HepG2 (cell line): ENCODE results near the gene KIF1C. TPM values are rescaled to one million over a fixed set of nuclear protein-coding genes. Genes with fewer than 3 reads are reported as not detected.

Source experiments
- ATF7-NPFF ChIP-seq: sonication (generic); formaldehyde crosslinking; IDR thresholded peaks from 2 replicates; pipeline ENCODE4 v1.8.1; 2023; ENCODE audit warnings: mild to moderate bottlenecking, low read depth, missing genetic modification reagents, moderate library complexity
- EEA1 ChIP-seq: sonication (generic); formaldehyde crosslinking; IDR thresholded peaks from 2 replicates; pipeline ENCODE4 v1.5.1; 2020; ENCODE audit warnings: mild to moderate bottlenecking, missing genetic modification reagents, borderline replicate concordance
- FOXK1 ChIP-seq: sonication (generic); formaldehyde crosslinking; IDR thresholded peaks from 2 replicates; pipeline ENCODE4 v1.4.0; 2020; ENCODE audit warnings: low read depth, missing genetic modification reagents, borderline replicate concordance
- GATA4 ChIP-seq: sonication (generic); IDR thresholded peaks from 2 replicates; pipeline ENCODE4 v1.6.1; 2016; ENCODE audit warnings: antibody characterized with exemption, low read depth, borderline replicate concordance
- HOXA5 ChIP-seq: sonication (generic); formaldehyde crosslinking; IDR thresholded peaks from 2 replicates; pipeline ENCODE4 v1.4.0; 2020; ENCODE audit warnings: missing genetic modification reagents
- MIXL1 ChIP-seq: IDR thresholded peaks from 2 replicates; pipeline ENCODE4 v1.6.1; 2016
- NFRKB ChIP-seq: fragments of 450-650 bp; IDR thresholded peaks from 2 replicates; pipeline ENCODE4 v1.6.1; 2017
- ZEB1 ChIP-seq: IDR thresholded peaks from 2 replicates; pipeline ENCODE4 v1.6.1; 2012; ENCODE audit warnings: mild to moderate bottlenecking, low read depth, inconsistent platforms; ENCODE audit not compliant: insufficient replicate concordance
- ZNF20 ChIP-seq: sonication (generic); formaldehyde crosslinking; IDR thresholded peaks from 2 replicates; pipeline ENCODE4 v1.4.0; 2020; ENCODE audit warnings: mild to moderate bottlenecking, moderate library complexity, missing genetic modification reagents
- ZNF556 ChIP-seq: sonication (generic); formaldehyde crosslinking; IDR thresholded peaks from 2 replicates; pipeline ENCODE4 v1.4.0; 2020; ENCODE audit warnings: mild to moderate bottlenecking, missing genetic modification reagents, borderline replicate concordance
- ZNF605 ChIP-seq: sonication (generic); formaldehyde crosslinking; IDR thresholded peaks from 2 replicates; pipeline ENCODE4 v1.8.0; 2022; ENCODE audit warnings: mild to moderate bottlenecking, missing genetic modification reagents
- ZNF816 ChIP-seq: sonication (generic); formaldehyde crosslinking; IDR thresholded peaks from 2 replicates; pipeline ENCODE4 v1.8.0; 2022; ENCODE audit warnings: missing genetic modification reagents, mild to moderate bottlenecking, borderline replicate concordance
- polyA plus RNA-seq, 8 experiments: library from polyadenylated mRNA; depleted of rRNA in 3 of 8; stranded (reverse) in 7 of 8; unstranded in 1 of 8; fragments of >200 nt; fragmentation: Illumina TruSeq in 4 of 8; extraction: Trizol in 4 of 8; gene quantifications; 2 replicates each; pipeline versions ENCODE4 v1.2.1 to v1.2.3, GENCODE V29; 2011 to 2016; ENCODE audit warnings: low read depth in 4 of 8, missing spikeins in 1 of 8, mixed read lengths in 1 of 8; ENCODE audit not compliant: insufficient read depth in 1 of 8
- total RNA-seq, 5 experiments: library from RNA; depleted of rRNA; stranded (reverse); fragments of >200 nt; fragmentation: Illumina TruSeq; extraction: Trizol; gene quantifications; 2 replicates each; pipeline ENCODE4 v1.2.3, GENCODE V29; 2016; ENCODE audit warnings: low read depth in 1 of 5
- TF ChIP-seq, protein P1 (sequence below): IDR thresholded peaks from 2 replicates; pipeline ENCODE4 v1.6.1; 2012; ENCODE audit warnings: inconsistent platforms
- TF ChIP-seq, protein P2 (sequence below): sonication (generic); formaldehyde crosslinking; IDR thresholded peaks from one replicate; pipeline ENCODE4 v1.5.1; 2020; ENCODE audit warnings: mild to moderate bottlenecking, missing genetic modification reagents; ENCODE audit errors: not compliant biosample characterization
- TF ChIP-seq, protein P3 (sequence below): sonication (generic); formaldehyde crosslinking; IDR thresholded peaks from 2 replicates; pipeline ENCODE4 v1.5.0; 2020; ENCODE audit warnings: missing genetic modification reagents
- TF ChIP-seq, protein P4 (sequence below): IDR thresholded peaks from 2 replicates; pipeline ENCODE4 v1.6.1; 2016; ENCODE audit warnings: control low read depth

Gene KIF1C
- total and polyA plus RNA-seq, 2 of the 13 experiments (the other 11 are each of a cell fraction or from before 2014, with no cell fraction given) = 70.0 to 104 TPM

DNA sequence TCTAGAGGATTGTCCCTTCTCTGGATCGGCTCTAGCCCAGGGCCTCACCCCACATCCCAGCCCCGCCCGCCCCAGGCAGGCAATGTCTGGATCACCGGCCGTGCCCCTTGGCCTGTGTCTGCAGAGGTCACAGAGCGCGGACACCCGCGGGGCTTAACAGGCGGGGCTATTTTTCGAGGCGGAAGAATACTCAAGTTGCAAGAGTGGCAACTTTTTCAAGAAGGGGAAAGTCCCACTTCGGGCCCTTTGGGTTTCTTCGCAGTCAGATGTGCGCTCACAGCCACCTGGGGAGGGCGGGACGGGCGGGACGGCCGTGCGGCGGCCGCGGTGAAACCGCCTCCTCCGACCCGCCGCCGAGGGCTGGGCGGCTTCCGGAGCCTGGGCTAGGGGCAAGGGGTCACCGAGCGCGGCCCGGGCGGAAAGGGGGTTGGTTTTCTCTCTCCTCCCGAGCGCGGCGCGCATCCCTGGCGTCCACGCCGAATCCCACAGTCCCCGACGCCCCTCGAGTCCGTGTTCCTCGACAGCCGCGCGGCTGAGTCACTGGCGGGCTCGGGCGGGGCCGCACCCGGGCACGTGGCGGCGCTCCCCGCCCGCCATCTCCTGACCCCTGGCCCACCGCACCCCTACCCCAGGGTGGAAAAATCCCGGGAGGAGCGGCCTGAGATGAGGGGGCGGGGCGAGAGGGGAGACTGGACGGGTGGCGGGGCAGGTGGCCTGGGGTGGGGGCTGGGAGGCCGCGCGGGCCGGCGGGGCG lies 48.3 kb upstream of the KIF1C start (continued):
- TF ChIP-seq, protein P1, sequence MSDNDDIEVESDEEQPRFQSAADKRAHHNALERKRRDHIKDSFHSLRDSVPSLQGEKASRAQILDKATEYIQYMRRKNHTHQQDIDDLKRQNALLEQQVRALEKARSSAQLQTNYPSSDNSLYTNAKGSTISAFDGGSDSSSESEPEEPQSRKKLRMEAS = peak; percentile 97
- TF ChIP-seq, protein P2, sequence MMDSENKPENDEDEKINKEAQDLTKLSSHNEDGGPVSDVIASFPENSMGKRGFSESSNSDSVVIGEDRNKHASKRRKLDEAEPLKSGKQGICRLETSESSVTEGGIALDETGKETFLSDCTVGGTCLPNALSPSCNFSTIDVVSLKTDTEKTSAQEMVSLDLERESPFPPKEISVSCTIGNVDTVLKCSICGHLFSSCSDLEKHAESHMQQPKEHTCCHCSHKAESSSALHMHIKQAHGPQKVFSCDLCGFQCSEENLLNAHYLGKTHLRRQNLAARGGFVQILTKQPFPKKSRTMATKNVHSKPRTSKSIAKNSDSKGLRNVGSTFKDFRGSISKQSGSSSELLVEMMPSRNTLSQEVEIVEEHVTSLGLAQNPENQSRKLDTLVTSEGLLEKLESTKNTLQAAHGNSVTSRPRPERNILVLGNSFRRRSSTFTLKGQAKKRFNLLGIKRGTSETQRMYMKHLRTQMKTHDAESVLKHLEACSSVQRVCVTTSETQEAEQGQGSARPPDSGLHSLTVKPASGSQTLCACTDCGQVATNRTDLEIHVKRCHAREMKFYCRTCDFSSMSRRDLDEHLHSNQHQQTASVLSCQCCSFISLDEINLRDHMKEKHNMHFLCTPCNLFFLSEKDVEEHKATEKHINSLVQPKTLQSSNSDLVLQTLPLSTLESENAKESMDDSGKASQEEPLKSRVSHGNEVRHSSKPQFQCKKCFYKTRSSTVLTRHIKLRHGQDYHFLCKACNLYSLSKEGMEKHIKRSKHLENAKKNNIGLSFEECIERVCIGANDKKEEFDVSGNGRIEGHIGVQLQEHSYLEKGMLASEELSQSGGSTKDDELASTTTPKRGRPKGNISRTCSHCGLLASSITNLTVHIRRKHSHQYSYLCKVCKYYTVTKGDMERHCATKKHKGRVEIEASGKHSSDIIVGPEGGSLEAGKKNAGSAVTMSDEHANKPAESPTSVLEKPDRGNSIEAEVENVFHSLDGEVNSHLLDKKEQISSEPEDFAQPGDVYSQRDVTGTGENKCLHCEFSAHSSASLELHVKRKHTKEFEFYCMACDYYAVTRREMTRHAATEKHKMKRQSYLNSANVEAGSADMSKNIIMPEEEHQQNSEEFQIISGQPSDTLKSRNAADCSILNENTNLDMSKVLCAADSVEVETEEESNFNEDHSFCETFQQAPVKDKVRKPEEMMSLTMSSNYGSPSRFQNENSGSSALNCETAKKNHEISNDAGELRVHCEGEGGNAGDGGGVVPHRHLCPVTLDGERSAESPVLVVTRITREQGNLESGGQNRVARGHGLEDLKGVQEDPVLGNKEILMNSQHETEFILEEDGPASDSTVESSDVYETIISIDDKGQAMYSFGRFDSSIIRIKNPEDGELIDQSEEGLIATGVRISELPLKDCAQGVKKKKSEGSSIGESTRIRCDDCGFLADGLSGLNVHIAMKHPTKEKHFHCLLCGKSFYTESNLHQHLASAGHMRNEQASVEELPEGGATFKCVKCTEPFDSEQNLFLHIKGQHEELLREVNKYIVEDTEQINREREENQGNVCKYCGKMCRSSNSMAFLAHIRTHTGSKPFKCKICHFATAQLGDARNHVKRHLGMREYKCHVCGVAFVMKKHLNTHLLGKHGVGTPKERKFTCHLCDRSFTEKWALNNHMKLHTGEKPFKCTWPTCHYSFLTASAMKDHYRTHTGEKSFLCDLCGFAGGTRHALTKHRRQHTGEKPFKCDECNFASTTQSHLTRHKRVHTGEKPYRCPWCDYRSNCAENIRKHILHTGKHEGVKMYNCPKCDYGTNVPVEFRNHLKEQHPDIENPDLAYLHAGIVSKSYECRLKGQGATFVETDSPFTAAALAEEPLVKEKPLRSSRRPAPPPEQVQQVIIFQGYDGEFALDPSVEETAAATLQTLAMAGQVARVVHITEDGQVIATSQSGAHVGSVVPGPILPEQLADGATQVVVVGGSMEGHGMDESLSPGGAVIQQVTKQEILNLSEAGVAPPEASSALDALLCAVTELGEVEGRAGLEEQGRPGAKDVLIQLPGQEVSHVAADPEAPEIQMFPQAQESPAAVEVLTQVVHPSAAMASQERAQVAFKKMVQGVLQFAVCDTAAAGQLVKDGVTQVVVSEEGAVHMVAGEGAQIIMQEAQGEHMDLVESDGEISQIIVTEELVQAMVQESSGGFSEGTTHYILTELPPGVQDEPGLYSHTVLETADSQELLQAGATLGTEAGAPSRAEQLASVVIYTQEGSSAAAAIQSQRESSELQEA (CRISPR knock-in tag) = peak; percentile 43
- TF ChIP-seq ZEB1 (no peak), MIXL1 (CRISPR knock-in tag) (no peak), ZNF556 (CRISPR knock-in tag) (no peak), ZNF20 (CRISPR knock-in tag) (no peak), NFRKB (no peak), FOXK1 (CRISPR knock-in tag) (peak; percentile 13; the same call in 1 of the 2 replicates), EEA1 (CRISPR knock-in tag) (peak; percentile 54; the same call in 1 of the 2 replicates), ZNF605 (no peak), HOXA5 (CRISPR knock-in tag) (peak; percentile 51; the same call in 1 of the 2 replicates), ZNF816 (CRISPR knock-in tag) (no peak), ATF7-NPFF (CRISPR knock-in tag) (no peak), GATA4 (0 out of 2 replicates have a peak, but pooled peaks have one; percentile 18)
- TF ChIP-seq, protein P3, sequence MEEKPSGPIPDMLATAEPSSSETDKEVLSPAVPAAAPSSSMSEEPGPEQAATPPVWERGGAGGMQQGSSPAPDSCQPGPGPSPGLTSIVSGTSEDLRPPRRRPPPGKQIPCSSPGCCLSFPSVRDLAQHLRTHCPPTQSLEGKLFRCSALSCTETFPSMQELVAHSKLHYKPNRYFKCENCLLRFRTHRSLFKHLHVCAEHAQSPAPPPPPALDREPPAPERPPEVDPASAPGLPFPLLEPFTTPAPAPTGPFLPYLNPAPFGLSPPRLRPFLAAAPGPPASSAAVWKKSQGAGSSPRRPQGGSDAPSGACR (CRISPR knock-in tag) = no peak
- TF ChIP-seq, protein P4, sequence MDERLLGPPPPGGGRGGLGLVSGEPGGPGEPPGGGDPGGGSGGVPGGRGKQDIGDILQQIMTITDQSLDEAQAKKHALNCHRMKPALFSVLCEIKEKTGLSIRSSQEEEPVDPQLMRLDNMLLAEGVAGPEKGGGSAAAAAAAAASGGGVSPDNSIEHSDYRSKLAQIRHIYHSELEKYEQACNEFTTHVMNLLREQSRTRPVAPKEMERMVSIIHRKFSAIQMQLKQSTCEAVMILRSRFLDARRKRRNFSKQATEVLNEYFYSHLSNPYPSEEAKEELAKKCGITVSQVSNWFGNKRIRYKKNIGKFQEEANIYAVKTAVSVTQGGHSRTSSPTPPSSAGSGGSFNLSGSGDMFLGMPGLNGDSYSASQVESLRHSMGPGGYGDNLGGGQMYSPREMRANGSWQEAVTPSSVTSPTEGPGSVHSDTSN = no peak
